ENCODE data around the gene PRKG1. TPM values are rescaled to one million over a fixed set of nuclear protein-coding genes. Genes with fewer than 3 reads are reported as not detected.

Gene PRKG1
- total and polyA plus RNA-seq, 4 donors = 0.46 to 5.1 (median 1.5) TPM

GRCh38 chr10:51485668-51486067 is 411.4 kb downstream of the PRKG1 start (continued):
- TF ChIP-seq REST (IDR thresholded peaks at IDR 0.05) (no peak), EGR1 (IDR thresholded peaks at IDR 0.05; ENCODE audit: low read depth in 2 of 2) (no peak), FOXA1 (IDR thresholded peaks at IDR 0.05) (no peak)

GRCh38 chr10:51487576-51487975 is 413.3 kb downstream of the PRKG1 start:
- no peak for DNase-seq (ENCODE audit: low spot score)
- no peak overlapping the region for H3K27ac ChIP-seq (ENCODE audit: low read depth in 1 of 2, low read length in 2 of 2)
- no peak overlapping the region for H3K9ac ChIP-seq (ENCODE audit: low read depth in 1 of 2, low read length in 2 of 2)
- TF ChIP-seq SP1 (IDR thresholded peaks at IDR 0.05) (no peak), TAF1 (conservative IDR thresholded peaks at IDR 0.05) (no peak), EGR1 (IDR thresholded peaks at IDR 0.05; ENCODE audit: low read depth in 2 of 2) (no peak), GABPA (IDR thresholded peaks at IDR 0.05 in 1 of 2, conservative IDR thresholded peaks at IDR 0.05 in 1 of 2) (no peak), MAX (IDR thresholded peaks at IDR 0.05) (no peak), HNF4A (conservative IDR thresholded peaks at IDR 0.05) (no peak), FOXA2 (IDR thresholded peaks at IDR 0.05) (no peak)
- no peaks in the 10 kb centered on the region for H3K27me3 ChIP-seq (ENCODE audit: control insufficient read depth in 4 of 4, insufficient read depth in 4 of 4, low read length in 3 of 4)
- no peaks in the 10 kb centered on the region for H3K9me3 ChIP-seq (ENCODE audit: control insufficient read depth in 4 of 4, low read length in 3 of 4)
- H3K4me3 ChIP-seq (ENCODE audit: low read depth in 1 of 3, low read length in 3 of 3) = no peak overlapping the region
- no peaks in the 10 kb centered on the region for H3K4me1 ChIP-seq (ENCODE audit: control insufficient read depth in 4 of 4, insufficient read depth in 4 of 4, low read length in 3 of 4)
- 70% methylated on average over 5 of the region's 5 CpGs for WGBS
- H3K36me3 ChIP-seq (ENCODE audit: control insufficient read depth in 4 of 4, insufficient read depth in 3 of 4, low read depth in 1 of 4, low read length in 3 of 4) = no peaks in the 10 kb centered on the region

GRCh38 chr10:51488766-51489408 is 414.6 kb downstream of the PRKG1 start:
- H3K27ac ChIP-seq (ENCODE audit: low read depth in 1 of 2, low read length in 2 of 2) = no peak overlapping the region
- H3K9ac ChIP-seq (ENCODE audit: low read depth in 1 of 2, low read length in 2 of 2) = no peak overlapping the region
- WGBS = 45% methylated on average over 5 of the region's 5 CpGs
- H3K27me3 ChIP-seq (ENCODE audit: control insufficient read depth in 4 of 4, insufficient read depth in 4 of 4, low read length in 3 of 4) = no peaks in the 10 kb centered on the region
- TF ChIP-seq REST (IDR thresholded peaks at IDR 0.05) = no peak
- TF ChIP-seq ZBTB33 (IDR thresholded peaks at IDR 0.05) = no peak
- TF ChIP-seq SP1 (IDR thresholded peaks at IDR 0.05) = no peak
- TF ChIP-seq RAD21 (IDR thresholded peaks at IDR 0.05) = no peak
- TF ChIP-seq ATF3 (IDR thresholded peaks at IDR 0.05) = no peak
- TF ChIP-seq TAF1 (conservative IDR thresholded peaks at IDR 0.05) = no peak
- no peak for TF ChIP-seq MAX (IDR thresholded peaks at IDR 0.05)
- TF ChIP-seq JUND (IDR thresholded peaks at IDR 0.05) = no peak
- no peak for TF ChIP-seq EGR1 (IDR thresholded peaks at IDR 0.05; ENCODE audit: low read depth in 2 of 2)
- no peak for TF ChIP-seq HNF4A (conservative IDR thresholded peaks at IDR 0.05)
- TF ChIP-seq RXRA (IDR thresholded peaks at IDR 0.05) = no peak
- no peak for TF ChIP-seq YY1 (IDR thresholded peaks at IDR 0.05)
- TF ChIP-seq HNF4G (IDR thresholded peaks at IDR 0.05) = no peak
- TF ChIP-seq FOXA2 (IDR thresholded peaks at IDR 0.05) = no peak
- TF ChIP-seq CTCF (IDR thresholded peaks at IDR 0.05; ENCODE audit: low read depth, low read length, missing input control) = no peak
- no peak for TF ChIP-seq GABPA (IDR thresholded peaks at IDR 0.05 in 1 of 2, conservative IDR thresholded peaks at IDR 0.05 in 1 of 2)
- no peak for TF ChIP-seq NR2F2 (IDR thresholded peaks at IDR 0.05)
- no peak for TF ChIP-seq FOXA1 (IDR thresholded peaks at IDR 0.05)
- H3K4me3 ChIP-seq (ENCODE audit: low read depth in 1 of 3, low read length in 3 of 3) = no peak overlapping the region
- H3K36me3 ChIP-seq (ENCODE audit: control insufficient read depth in 4 of 4, insufficient read depth in 3 of 4, low read depth in 1 of 4, low read length in 3 of 4) = no peaks in the 10 kb centered on the region
- no peaks in the 10 kb centered on the region for H3K4me1 ChIP-seq (ENCODE audit: control insufficient read depth in 4 of 4, insufficient read depth in 4 of 4, low read length in 3 of 4)
- no peak for DNase-seq (ENCODE audit: low spot score)
- no peaks in the 10 kb centered on the region for H3K9me3 ChIP-seq (ENCODE audit: control insufficient read depth in 4 of 4, low read length in 3 of 4)
